HG03045 (cell line): ENCODE results near the gene SSTR3.
A peak's percentile ranks its signal among the peaks of the same experiment; 100 is the strongest.

Experiments used
- ATAC-seq: cut with Tn5 transposase; IDR thresholded peaks from one replicate; pipeline ENCODE4 v1.9.1; 2021; ENCODE audit warnings: mild to moderate bottlenecking, moderate library complexity; ENCODE audit not compliant: unreplicated experiment

The SSTR3 gene

GRCh38 chr22:37154925-37155712, 57.2 kb downstream of the SSTR3 start:
- ATAC-seq, result peak; percentile 51
